HG02623 (cell line): ENCODE data around the gene OSBPL9.
"Not testable (repeated sequence)": the region's sequence is repeated elsewhere in the genome, so short reads cannot be mapped to it uniquely, and the experiment has no call there.

ENCODE experiments used
- ATAC-seq: cut with Tn5 transposase; IDR thresholded peaks from one replicate; pipeline ENCODE4 v1.9.1; 2021; ENCODE audit warnings: moderate library complexity; ENCODE audit not compliant: unreplicated experiment

The OSBPL9 gene

DNA sequence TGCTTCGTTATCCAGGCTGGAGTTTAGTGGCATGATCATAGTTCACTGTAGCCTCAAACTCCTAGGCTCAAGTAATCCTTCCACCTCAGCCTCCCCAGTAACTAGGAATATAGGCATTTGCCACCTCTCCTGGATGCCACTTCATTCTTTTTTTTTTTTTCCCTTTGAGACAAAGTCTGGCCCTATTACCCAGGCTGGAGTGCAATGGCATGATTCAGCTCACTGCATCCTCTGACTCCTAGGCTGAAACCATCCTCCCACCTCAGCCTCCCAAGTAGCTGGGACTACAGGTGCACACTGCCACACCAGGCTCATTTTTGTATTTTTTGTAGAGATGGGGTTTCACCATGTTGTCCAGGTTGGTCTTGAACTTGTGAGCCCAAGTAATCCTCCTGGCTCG lies 19.3 kb downstream of the OSBPL9 start:
- ATAC-seq = no peak

- no peak for ATAC-seq
Measured at GRCh38 chr1:51636764-51637522, 20.1 kb downstream of the OSBPL9 start.

DNA sequence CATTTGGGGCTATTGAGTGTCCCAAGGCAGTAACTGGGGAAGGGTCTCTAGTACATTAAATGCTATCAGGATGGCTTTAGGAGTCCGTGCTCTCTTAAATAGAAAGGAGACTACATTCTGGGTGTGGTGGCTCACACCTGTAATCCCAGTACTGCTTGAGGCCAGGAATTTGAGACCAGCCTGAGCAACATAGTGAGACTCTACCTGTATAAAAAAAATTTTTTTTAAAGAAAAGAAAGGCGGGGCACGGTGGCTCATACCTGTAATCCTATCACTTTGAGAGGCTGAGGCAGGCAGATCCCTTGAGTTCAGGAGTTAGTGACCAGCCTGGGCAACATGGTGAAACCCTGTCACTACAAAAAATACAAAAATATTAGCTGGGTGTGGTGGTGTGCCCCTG lies 21.5 kb downstream of the OSBPL9 start:
- ATAC-seq = no peak

DNA sequence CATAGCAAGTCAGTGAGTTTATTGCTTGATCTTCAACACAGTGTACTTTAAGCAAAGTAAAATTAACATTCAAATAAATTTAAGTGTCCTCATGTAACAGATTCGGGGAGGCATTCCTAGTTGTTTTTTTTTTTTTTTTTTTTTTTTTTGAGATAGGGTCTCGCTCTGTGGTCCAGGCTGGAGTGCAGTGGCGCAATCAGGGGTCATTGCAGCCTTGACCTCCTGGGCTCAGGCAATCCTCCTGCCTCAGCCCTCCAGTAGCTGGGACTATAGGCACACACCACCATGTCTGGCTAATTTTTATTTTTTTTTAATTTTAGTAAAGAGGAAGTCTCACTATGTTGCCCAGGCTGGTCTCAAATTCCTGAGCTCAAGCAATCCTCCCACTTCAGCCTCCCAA lies 22.8 kb downstream of the OSBPL9 start:
- no peak for ATAC-seq

DNA sequence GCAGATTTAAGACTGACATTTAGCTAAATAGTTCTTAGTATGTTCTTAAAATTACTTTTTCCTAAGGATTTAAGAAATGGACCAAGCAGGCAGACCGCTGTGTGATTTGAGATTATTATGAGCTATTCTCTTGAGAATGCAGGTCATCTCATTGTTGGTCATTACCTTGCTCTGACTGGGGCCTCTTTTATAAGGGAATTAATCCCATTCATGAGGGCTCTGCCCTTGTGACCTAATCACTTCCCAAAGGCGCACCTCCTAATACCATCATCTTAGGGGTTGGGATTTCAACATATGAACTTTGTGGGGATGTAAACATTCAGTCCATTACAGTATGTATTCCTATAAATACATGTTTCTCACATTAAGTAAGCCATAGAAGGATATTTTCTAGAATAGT lies 24.2 kb downstream of the OSBPL9 start:
- ATAC-seq = no peak

- no peak for ATAC-seq
Measured at GRCh38 chr1:51642739-51643142, 25.8 kb downstream of the OSBPL9 start.

DNA sequence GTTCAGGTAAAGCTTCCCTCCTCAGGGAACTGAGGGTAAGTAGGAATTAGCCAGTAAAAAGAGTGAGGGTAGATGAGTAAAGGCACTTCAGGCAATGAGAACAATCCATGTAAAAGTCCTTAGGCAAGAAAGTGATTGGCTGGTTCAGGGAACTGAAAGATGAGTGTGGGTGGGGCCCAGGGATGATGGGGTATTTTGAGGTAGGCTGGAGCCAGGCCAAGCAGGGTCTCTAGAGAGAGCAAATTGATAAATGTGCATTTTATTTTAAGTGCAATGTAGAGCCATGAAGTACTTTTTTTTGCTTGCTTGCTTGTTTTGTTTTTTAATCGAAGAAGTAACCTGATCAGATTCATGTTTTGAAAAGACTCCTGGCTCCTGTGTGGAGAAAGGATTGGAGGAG lies 26.5 kb downstream of the OSBPL9 start:
- no peak for ATAC-seq

DNA sequence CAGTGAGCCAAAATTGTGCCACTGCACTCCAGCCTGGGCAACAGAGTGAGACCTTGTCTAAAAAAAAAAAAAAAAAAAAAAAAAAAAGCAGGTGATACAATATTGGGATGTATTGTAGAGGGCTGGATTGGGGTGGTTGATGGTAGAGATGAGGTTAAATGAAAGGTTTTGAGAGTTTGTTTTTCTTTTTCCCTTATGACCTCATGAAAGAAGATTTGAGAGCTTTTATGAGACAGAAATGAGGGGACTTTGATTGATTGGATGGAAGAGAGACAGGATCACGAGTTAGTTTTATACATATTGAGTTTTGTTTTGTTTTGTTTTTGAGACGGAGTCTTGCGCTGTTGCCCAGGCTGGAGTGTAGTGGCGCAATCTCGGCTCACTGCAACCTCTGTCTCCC lies 27.1 kb downstream of the OSBPL9 start:
- no peak for ATAC-seq

DNA sequence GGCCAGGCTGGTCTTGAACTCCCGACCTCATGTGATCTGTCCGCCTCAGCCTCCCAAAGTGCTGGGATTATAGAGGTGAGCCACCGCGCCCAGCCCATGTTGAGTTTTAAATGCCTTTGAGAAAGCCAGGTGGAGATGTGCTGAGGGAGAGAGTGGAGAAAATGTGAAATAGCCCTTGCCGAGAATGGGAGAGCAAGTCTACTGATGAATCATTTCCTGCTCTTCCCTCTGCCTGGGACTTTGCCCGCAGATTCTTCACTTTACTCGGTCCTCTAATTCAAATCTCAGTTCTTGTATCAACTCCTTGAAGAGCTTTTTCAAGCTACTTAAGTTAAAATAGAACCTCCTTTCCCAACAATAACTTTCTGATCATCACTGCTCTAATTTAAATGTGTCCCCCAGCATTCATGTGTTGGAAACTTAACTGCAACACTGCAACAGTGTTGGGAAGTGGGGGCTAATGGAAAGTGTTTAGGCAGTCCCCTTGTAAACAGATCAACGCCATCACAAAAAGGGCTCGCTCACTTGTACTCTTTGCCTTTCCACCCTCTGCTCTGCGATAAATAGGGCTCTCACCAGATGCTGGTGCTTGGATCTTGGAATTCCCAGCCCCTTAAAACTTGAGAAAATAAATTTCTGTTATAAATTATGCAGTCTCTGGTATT lies 27.8 kb downstream of the OSBPL9 start:
- no peak for ATAC-seq

GRCh38 chr1:51646592-51646991 lies 29.7 kb downstream of the OSBPL9 start:
- ATAC-seq = not testable (repeated sequence)

GRCh38 chr1:51648180-51649109 lies 31.6 kb downstream of the OSBPL9 start:
- no peak for ATAC-seq

GRCh38 chr1:51649593-51650091 lies 32.8 kb downstream of the OSBPL9 start:
- no peak for ATAC-seq

DNA sequence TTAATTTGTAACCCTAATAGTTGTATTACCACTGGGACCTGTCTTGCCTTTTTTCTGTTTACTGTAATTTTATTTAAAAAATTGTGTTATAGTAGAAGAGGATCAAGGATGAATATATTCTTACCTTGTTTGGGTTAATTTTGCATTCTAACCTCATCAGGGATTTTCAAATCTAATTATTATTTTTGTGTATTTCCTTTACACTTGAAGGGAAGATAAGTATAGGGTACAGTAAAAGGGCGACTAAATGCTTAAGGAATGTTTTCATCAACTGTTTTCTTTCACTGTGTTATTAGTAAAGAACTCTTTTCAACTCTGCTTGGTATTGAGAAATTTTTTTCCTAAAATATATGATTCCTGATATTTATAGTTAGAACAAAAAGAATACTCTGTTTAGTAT lies 33.3 kb downstream of the OSBPL9 start:
- no peak for ATAC-seq

DNA sequence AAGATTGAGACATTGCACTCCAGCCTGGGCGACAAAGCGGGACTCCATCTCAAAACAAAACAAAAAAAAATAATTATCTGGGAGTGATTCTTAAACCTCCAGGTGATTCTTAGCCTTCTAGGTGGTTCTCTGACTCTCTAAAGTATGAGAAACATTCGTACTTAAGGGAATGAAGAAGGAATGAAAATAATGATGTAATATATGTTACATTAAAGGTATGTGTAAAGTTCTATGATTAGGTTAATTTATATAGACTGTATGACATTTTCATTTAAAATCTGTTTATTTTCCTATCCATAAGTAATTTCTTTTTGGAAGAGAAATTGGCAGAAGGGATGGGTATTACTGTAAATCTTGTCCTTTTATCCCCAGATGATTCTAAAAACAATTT lies 34.7 kb downstream of the OSBPL9 start:
- ATAC-seq = no peak

- ATAC-seq = no peak
Measured at GRCh38 chr1:51652599-51652998, 35.7 kb downstream of the OSBPL9 start.

DNA sequence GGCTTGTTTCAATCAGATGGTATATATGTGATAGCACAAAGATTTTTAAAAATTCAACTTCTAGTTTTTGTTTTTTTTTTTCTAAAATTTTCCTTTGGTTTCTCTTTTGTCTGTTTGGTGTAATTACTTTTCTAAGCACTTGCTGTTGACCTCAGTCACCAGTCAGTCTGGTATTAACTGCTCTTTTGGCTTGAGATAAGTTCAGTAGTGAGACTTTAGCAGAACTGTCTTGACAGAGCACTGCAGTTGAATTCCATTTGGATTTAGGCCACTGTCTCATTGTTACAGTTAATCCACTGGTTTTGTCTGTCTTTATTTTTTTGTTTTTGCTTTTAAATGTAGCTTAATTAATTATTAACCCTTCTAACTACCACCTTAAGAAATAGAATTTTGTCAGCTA lies 36.2 kb downstream of the OSBPL9 start:
- no peak for ATAC-seq

GRCh38 chr1:51654000-51654399 lies 37.1 kb downstream of the OSBPL9 start:
- no peak for ATAC-seq

GRCh38 chr1:51656374-51656773 lies 39.5 kb downstream of the OSBPL9 start:
- ATAC-seq = no peak

DNA sequence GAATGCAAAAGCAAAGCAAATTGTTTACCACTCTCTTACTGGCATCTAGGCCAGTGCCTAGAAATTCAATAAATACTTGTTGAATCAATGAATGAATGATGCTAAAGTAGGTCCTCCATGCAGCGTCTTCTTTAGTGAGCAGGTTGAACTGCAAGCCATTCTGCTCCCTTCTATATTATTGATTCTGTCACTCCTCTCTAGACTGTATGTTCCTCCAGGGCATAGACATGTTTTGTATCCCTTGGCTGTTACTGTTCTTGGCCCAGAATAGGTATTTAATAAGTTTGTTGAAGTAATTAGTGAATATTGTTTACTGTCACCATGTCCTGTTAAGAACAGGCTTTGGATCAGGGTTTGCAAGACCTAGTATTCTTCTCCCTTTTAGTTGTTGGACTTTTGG lies 43.7 kb downstream of the OSBPL9 start:
- ATAC-seq = no peak

- ATAC-seq = no peak
Measured at GRCh38 chr1:51661081-51661518, 44.2 kb downstream of the OSBPL9 start.

- no peak for ATAC-seq
Measured at GRCh38 chr1:51663105-51663504, 46.2 kb downstream of the OSBPL9 start.
